CD14-positive monocyte (primary cell): ENCODE data around the gene TXN2. TPM values are rescaled to one million over a fixed set of nuclear protein-coding genes. Genes with fewer than 3 reads are reported as not detected.

ENCODE experiments used
- DNase-seq, 3 donors: peaks; one replicate each; pipeline ENCODE4 v3.0.0-alpha.2; 2011 to 2022
- H2AFZ ChIP-seq: 2 replicates; pipeline ENCODE4 v1.6.0; 2012; ENCODE audit warnings: mild to moderate bottlenecking, low read depth, low read length, inconsistent platforms; ENCODE audit not compliant: insufficient read depth, poor library complexity, severe bottlenecking
- H3K27ac ChIP-seq, 2 donors: 1 replicate in 1 of 2; 2 replicates in 1 of 2; pipeline ENCODE4 v1.5.1; 2012 to 2013; ENCODE audit warnings: low read length in 2 of 2, control low read depth in 1 of 2, inconsistent platforms in 1 of 2, low read depth in 1 of 2, mild to moderate bottlenecking in 1 of 2
- H3K27me3 ChIP-seq, 2 donors: one replicate each; pipeline versions ENCODE4 v1.6.0 to v1.6.1; 2011 to 2013; ENCODE audit warnings: low read length in 2 of 2; ENCODE audit not compliant: control insufficient read depth in 2 of 2, insufficient read depth in 2 of 2
- H3K36me3 ChIP-seq, 2 donors: replicated peaks in 1 of 2; 1 replicate in 1 of 2; 2 replicates in 1 of 2; pipeline versions ENCODE4 v1.5.1 to v1.6.1; 2012 to 2013; ENCODE audit warnings: low read length in 2 of 2, control low read depth in 1 of 2, inconsistent platforms in 1 of 2, mild to moderate bottlenecking in 1 of 2; ENCODE audit not compliant: insufficient read depth in 2 of 2, control insufficient read depth in 1 of 2
- H3K4me1 ChIP-seq, 2 donors: 1 replicate in 1 of 2; 2 replicates in 1 of 2; pipeline versions ENCODE4 v1.5.1 to v1.6.1; 2012 to 2013; ENCODE audit warnings: low read length in 2 of 2, control low read depth in 1 of 2, inconsistent platforms in 1 of 2, mild to moderate bottlenecking in 1 of 2, moderate library complexity in 1 of 2; ENCODE audit not compliant: insufficient read depth in 2 of 2, control insufficient read depth in 1 of 2
- H3K4me2 ChIP-seq: replicated peaks from 2 replicates; pipeline ENCODE3; 2012; ENCODE audit warnings: low read length, moderate library complexity, mild to moderate bottlenecking; ENCODE audit not compliant: poor library complexity, severe bottlenecking; ENCODE audit errors: extremely low read depth
- H3K4me3 ChIP-seq, 3 experiments: fragments of 200-600 bp in 1 of 3; sonication (generic) in 1 of 3; replicated peaks in 1 of 3; 1 replicate in 2 of 3; 2 replicates in 1 of 3; pipeline ENCODE4 v1.5.1; 2011 to 2013; ENCODE audit warnings: low read length in 3 of 3, mild to moderate bottlenecking in 3 of 3, control low read depth in 2 of 3, low read depth in 2 of 3, inconsistent platforms in 1 of 3, moderate library complexity in 1 of 3
- H3K79me2 ChIP-seq: 2 replicates; pipeline ENCODE4 v1.6.0; 2012; ENCODE audit warnings: mild to moderate bottlenecking, control low read depth, inconsistent platforms, low read length, moderate library complexity; ENCODE audit not compliant: insufficient read depth
- H3K9ac ChIP-seq: 2 replicates; pipeline ENCODE4 v1.6.0; 2017; ENCODE audit warnings: low read length, mild to moderate bottlenecking; ENCODE audit not compliant: insufficient read depth, poor library complexity, severe bottlenecking
- H3K9me3 ChIP-seq, 2 donors: replicated peaks in 1 of 2; 1 replicate in 1 of 2; 2 replicates in 1 of 2; pipeline versions ENCODE4 v1.5.1 to v1.6.1; 2012 to 2013; ENCODE audit warnings: low read length in 2 of 2, control low read depth in 1 of 2; ENCODE audit not compliant: control insufficient read depth in 1 of 2, insufficient read depth in 1 of 2
- H4K20me1 ChIP-seq: 2 replicates; pipeline ENCODE4 v1.6.0; 2012; ENCODE audit warnings: mild to moderate bottlenecking, low read length, control low read depth, moderate library complexity; ENCODE audit not compliant: insufficient read depth
- H3K27ac Mint-ChIP-seq, 7 donors: one replicate each; pipeline ENCODE4 v1.8.0; 2020; ENCODE audit warnings: mild to moderate bottlenecking in 7 of 7, mixed read lengths in 7 of 7, moderate library complexity in 6 of 7, inconsistent platforms in 2 of 7
- H3K27me3 Mint-ChIP-seq, 3 donors: one replicate each; pipeline ENCODE4 v1.8.0; 2021 to 2022; ENCODE audit warnings: low read depth in 3 of 3, mild to moderate bottlenecking in 3 of 3, mixed read lengths in 3 of 3, moderate library complexity in 3 of 3, inconsistent platforms in 1 of 3
- H3K36me3 Mint-ChIP-seq, 2 donors: one replicate each; pipeline ENCODE4 v1.8.0; 2020; ENCODE audit warnings: mixed read lengths in 2 of 2, inconsistent platforms in 1 of 2, mild to moderate bottlenecking in 1 of 2
- H3K4me1 Mint-ChIP-seq: one replicate; pipeline ENCODE4 v1.8.0; 2020; ENCODE audit warnings: mild to moderate bottlenecking, mixed read lengths
- H3K4me3 Mint-ChIP-seq, 2 donors: one replicate each; pipeline ENCODE4 v1.8.0; 2020; ENCODE audit warnings: mild to moderate bottlenecking in 2 of 2, mixed read lengths in 2 of 2, moderate library complexity in 1 of 2
- H3K9me3 Mint-ChIP-seq, 7 donors: one replicate each; pipeline ENCODE4 v1.8.0; 2020 to 2022; ENCODE audit warnings: mixed read lengths in 7 of 7, mild to moderate bottlenecking in 6 of 7, moderate library complexity in 6 of 7, inconsistent platforms in 2 of 7
- WGBS: methylation state at CpG from one replicate; pipeline ENCODE4 v1.1.5; 2013; ENCODE audit warnings: missing lambda C conversion rate; ENCODE audit not compliant: insufficient coverage; 5-methylcytosine and 5-hydroxymethylcytosine counted together
- intact Hi-C, 2 donors: fragments of 100-400 bp; cut with micrococcal nuclease; formaldehyde crosslinking; loops; one replicate each; pipeline versions ENCODE4 v1.15.0 to v1.15.1; 2023
- polyA plus RNA-seq, 3 donors: library from polyadenylated mRNA; depleted of rRNA in 1 of 3; unstranded in 2 of 3; stranded (reverse) in 1 of 3; fragments of 300-500 nt in 2 of 3; fragments of >200 nt in 1 of 3; fragmentation: Illumina TruSeq in 2 of 3; gene quantifications; 1 replicate in 2 of 3; 2 replicates in 1 of 3; pipeline ENCODE4 v1.2.3, GENCODE V29; 2012 to 2021
- TF ChIP-seq, protein P1 (sequence below): fragments of 200-600 bp; IDR thresholded peaks from one replicate; pipeline ENCODE4 v1.8.0; 2022; ENCODE audit warnings: antibody characterized with exemption, mild to moderate bottlenecking

Gene TXN2
- polyA plus RNA-seq, 3 donors = 79.8 to 141 (median 140) TPM

DNA sequence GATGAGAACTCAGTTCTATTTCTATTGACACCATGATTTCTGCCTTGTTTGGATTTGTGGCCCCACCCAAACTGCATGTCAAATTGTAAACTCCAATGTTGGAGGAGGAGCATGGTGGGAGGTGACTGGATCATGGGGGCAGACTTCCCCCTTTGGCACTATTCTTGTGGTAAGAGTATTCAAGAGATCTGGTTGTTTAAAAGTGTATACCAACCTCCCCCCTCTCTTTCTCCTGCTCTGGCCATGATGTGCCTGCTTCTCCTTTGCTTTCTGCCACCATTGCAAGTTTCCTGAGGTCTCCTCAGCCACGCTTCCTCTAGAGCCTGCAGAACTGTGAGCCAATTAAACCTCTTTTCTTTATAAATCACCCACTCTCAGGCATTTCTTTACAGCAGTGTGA, 33.3 kb upstream of the TXN2 start:
- Histone ChIP-seq H3K9me3 (no peaks in the 10 kb centered on the region), H3K79me2 (peaks cover 19% of the 10 kb centered on the region), H4K20me1 (peaks cover 42% of the 10 kb centered on the region), H3K27ac (no peak overlapping the region), H2AFZ (no peak overlapping the region), H3K4me3 (no peak overlapping the region), H3K4me1 (peaks cover 9% of the 10 kb centered on the region in 2 donors), H3K9ac (no peak overlapping the region), H3K27me3 (no peaks in the 10 kb centered on the region), H3K4me2 (no peak overlapping the region), H3K36me3 (peaks cover 89 to 96% of the 10 kb centered on the region in 2 donors)
- DNase-seq = no peak
- intact Hi-C loops = no loop called here
- H3K27ac Mint-ChIP-seq = no peak overlapping the region
- H3K9me3 Mint-ChIP-seq = no peaks in the 10 kb centered on the region
- peaks cover 16% of the 10 kb centered on the region for H3K4me1 Mint-ChIP-seq
- WGBS = 100% methylated on average over 1 of the region's 1 CpG
- no peak overlapping the region for H3K4me3 Mint-ChIP-seq
- H3K36me3 Mint-ChIP-seq = peaks cover 86 to 97% of the 10 kb centered on the region in 2 donors
- TF ChIP-seq, protein P1, sequence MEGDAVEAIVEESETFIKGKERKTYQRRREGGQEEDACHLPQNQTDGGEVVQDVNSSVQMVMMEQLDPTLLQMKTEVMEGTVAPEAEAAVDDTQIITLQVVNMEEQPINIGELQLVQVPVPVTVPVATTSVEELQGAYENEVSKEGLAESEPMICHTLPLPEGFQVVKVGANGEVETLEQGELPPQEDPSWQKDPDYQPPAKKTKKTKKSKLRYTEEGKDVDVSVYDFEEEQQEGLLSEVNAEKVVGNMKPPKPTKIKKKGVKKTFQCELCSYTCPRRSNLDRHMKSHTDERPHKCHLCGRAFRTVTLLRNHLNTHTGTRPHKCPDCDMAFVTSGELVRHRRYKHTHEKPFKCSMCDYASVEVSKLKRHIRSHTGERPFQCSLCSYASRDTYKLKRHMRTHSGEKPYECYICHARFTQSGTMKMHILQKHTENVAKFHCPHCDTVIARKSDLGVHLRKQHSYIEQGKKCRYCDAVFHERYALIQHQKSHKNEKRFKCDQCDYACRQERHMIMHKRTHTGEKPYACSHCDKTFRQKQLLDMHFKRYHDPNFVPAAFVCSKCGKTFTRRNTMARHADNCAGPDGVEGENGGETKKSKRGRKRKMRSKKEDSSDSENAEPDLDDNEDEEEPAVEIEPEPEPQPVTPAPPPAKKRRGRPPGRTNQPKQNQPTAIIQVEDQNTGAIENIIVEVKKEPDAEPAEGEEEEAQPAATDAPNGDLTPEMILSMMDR = no peak
- H3K27me3 Mint-ChIP-seq = no peaks in the 10 kb centered on the region

DNA sequence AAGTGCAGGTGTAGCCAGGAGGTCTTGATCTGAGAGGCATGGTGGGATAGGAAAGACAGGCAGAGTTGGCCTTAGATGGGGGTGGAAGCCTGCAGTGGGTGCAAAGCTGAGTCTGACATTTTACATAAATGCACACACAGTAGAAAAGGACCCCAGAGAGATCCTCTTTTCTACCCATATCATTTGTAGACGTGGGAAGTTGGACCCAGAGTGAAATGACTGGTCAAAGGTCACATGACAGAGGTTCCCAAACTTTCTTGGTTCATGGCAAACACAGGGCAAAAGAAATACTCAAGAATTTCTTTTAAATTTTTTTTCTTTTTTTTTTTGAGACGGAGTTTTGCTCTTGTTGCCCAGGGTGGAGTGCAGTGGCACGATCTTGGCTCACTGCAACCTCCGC, 31.6 kb upstream of the TXN2 start:
- peaks cover 8% of the 10 kb centered on the region for H3K79me2 ChIP-seq

More for the DNA sequence above, 31.6 kb upstream of the TXN2 start:
- no peak overlapping the region for H3K27ac ChIP-seq
- H3K27me3 ChIP-seq = no peaks in the 10 kb centered on the region
- H3K36me3 Mint-ChIP-seq = peaks cover 70 to 80% of the 10 kb centered on the region in 2 donors
- H3K9me3 Mint-ChIP-seq = no peaks in the 10 kb centered on the region
- H3K4me3 Mint-ChIP-seq = no peak overlapping the region
- 83% methylated on average over 1 of the region's 4 CpGs for WGBS
- peaks cover 73 to 79% of the 10 kb centered on the region in 2 donors for H3K36me3 ChIP-seq
- H2AFZ ChIP-seq = no peak overlapping the region
- no peak overlapping the region for H3K4me3 ChIP-seq
- H3K27me3 Mint-ChIP-seq = no peaks in the 10 kb centered on the region
- H3K4me1 ChIP-seq = peaks cover 12% of the 10 kb centered on the region in 2 donors
- TF ChIP-seq, protein P1 = no peak
- intact Hi-C loops = no loop called here
- H4K20me1 ChIP-seq = peaks cover 42% of the 10 kb centered on the region
- no peak for DNase-seq
- H3K27ac Mint-ChIP-seq = peak overlapping the region in 1 of 7 donors; percentile 2
- peaks cover 14% of the 10 kb centered on the region for H3K4me1 Mint-ChIP-seq
- H3K9me3 ChIP-seq = no peaks in the 10 kb centered on the region
- no peak overlapping the region for H3K9ac ChIP-seq
- H3K4me2 ChIP-seq = no peak overlapping the region
